T-cell (primary cell): ENCODE results near the gene DBX1. TPM values are rescaled to one million over a fixed set of nuclear protein-coding genes. Genes with fewer than 3 reads are reported as not detected.

ENCODE experiments used
- ATAC-seq, 4 experiments: fragments of 200-7000 bp in 3 of 4; fragments of 150-1000 bp in 1 of 4; cut with Tn5 transposase; replicated peaks in 1 of 4; 1 replicate in 3 of 4; 2 replicates in 1 of 4; pipeline ENCODE4 v1.10.0; 2021; ENCODE audit warnings: moderate library complexity in 3 of 4, mild to moderate bottlenecking in 2 of 4, moderate number of reproducible peaks in 1 of 4
- CTCF ChIA-PET, 2 donors: fragments of 300-600 bp; sonication (Branson Sonifier 250); formaldehyde crosslinking; loops; one replicate each; lab custom pipeline; 2022; ENCODE audit warnings: antibody characterized with exemption in 2 of 2; lab: Charles Lee
- POLR2A ChIA-PET, 2 donors: fragments of 300-600 bp; sonication (Branson Sonifier 250); formaldehyde crosslinking; loops; one replicate each; lab custom pipeline; 2022; ENCODE audit warnings: antibody characterized with exemption in 2 of 2; lab: Charles Lee
- DNase-seq, 35 experiments: peaks; one replicate each; pipeline versions ENCODE4 v3.0.0 to v3.0.0-alpha.2; 2013 to 2023
- H3K27ac ChIP-seq: one replicate; pipeline ENCODE4 v1.5.1; 2013; ENCODE audit warnings: low read length
- H3K27me3 ChIP-seq, 2 experiments: replicated peaks in 1 of 2; 1 replicate in 1 of 2; 2 replicates in 1 of 2; pipeline versions ENCODE4 v1.6.1 to v1.7.0; 2013; ENCODE audit warnings: low read length in 1 of 2, mixed read lengths in 1 of 2; ENCODE audit not compliant: control insufficient read depth in 2 of 2, insufficient read depth in 2 of 2; ENCODE audit errors: extremely low read depth in 1 of 2
- H3K36me3 ChIP-seq, 2 donors: 1 replicate in 1 of 2; 2 replicates in 1 of 2; pipeline versions ENCODE4 v1.6.1 to v1.7.0; 2013; ENCODE audit warnings: low read length in 1 of 2; ENCODE audit not compliant: control insufficient read depth in 2 of 2, insufficient read depth in 1 of 2; ENCODE audit errors: extremely low read depth in 1 of 2
- H3K4me1 ChIP-seq, 2 experiments: 1 replicate in 1 of 2; 2 replicates in 1 of 2; pipeline versions ENCODE4 v1.6.1 to v1.7.0; 2013; ENCODE audit warnings: low read length in 2 of 2, mixed read lengths in 1 of 2; ENCODE audit not compliant: insufficient read depth in 2 of 2, control insufficient read depth in 1 of 2; ENCODE audit errors: extremely low read depth in 1 of 2
- H3K4me3 ChIP-seq, 2 donors: 1 replicate in 1 of 2; 2 replicates in 1 of 2; pipeline versions ENCODE4 v1.5.1 to v1.7.0; 2013; ENCODE audit warnings: mild to moderate bottlenecking in 2 of 2, low read length in 1 of 2, moderate library complexity in 1 of 2; ENCODE audit not compliant: control insufficient read depth in 1 of 2; ENCODE audit errors: extremely low read depth in 1 of 2
- H3K9me3 ChIP-seq: 2 replicates; pipeline ENCODE4 v1.7.0; 2013
- H3K27ac Mint-ChIP-seq, 2 donors: one replicate each; pipeline ENCODE4 v1.8.0; 2020 to 2021; ENCODE audit warnings: mild to moderate bottlenecking in 2 of 2, mixed read lengths in 2 of 2
- H3K27me3 Mint-ChIP-seq, 2 donors: one replicate each; pipeline ENCODE4 v1.8.0; 2021 to 2022; ENCODE audit warnings: mixed read lengths in 2 of 2
- H3K36me3 Mint-ChIP-seq: one replicate; pipeline ENCODE4 v1.8.0; 2021; ENCODE audit warnings: mixed read lengths
- H3K4me1 Mint-ChIP-seq, 3 donors: one replicate each; pipeline ENCODE4 v1.8.0; 2020 to 2022; ENCODE audit warnings: mixed read lengths in 3 of 3, mild to moderate bottlenecking in 1 of 3
- H3K4me3 Mint-ChIP-seq, 3 donors: one replicate each; pipeline ENCODE4 v1.8.0; 2020 to 2022; ENCODE audit warnings: mild to moderate bottlenecking in 3 of 3, mixed read lengths in 3 of 3, moderate library complexity in 3 of 3
- H3K9me3 Mint-ChIP-seq, 3 donors: one replicate each; pipeline ENCODE4 v1.8.0; 2020 to 2022; ENCODE audit warnings: mixed read lengths in 3 of 3
- WGBS: methylation state at CpG from one replicate; pipeline ENCODE4 v1.1.5; 2013; ENCODE audit warnings: missing lambda C conversion rate; ENCODE audit not compliant: insufficient coverage; 5-methylcytosine and 5-hydroxymethylcytosine counted together
- total RNA-seq, 35 experiments: library from RNA in 6 of 35; stranded (reverse) in 6 of 35; fragments of 120-200 nt in 1 of 35; gene quantifications; one replicate each; pipeline versions ENCODE4 v1.2.1 to v1.2.4 and lab custom pipeline; 2013 to 2026

DBX1 gene
- total RNA-seq, 5 donors from 2014 or later (not counting 1 experiment from before 2014, with no cell fraction given), result not detected

- Mint-ChIP-seq H3K27ac (peak overlapping the region; percentile 35 to 72), H3K4me1 (peaks cover 34 to 38% (median 36%) of the 10 kb centered on the region in 3 donors), H3K27me3 (peaks cover 54 to 63% of the 10 kb centered on the region in 2 donors), H3K9me3 (peaks cover 0 to 13% (median 3%) of the 10 kb centered on the region in 3 donors), H3K36me3 (peaks cover 4% of the 10 kb centered on the region), H3K4me3 (peak overlapping the region; percentile 79 to 83 (median 80))
- peaks cover 3% of the 10 kb centered on the region for H3K9me3 ChIP-seq
- peaks cover 0 to 46% of the 10 kb centered on the region in 2 experiments for H3K4me1 ChIP-seq
- no peak for ATAC-seq
- WGBS, result no CpG with 5 or more reads among the region's 9 CpGs
- ChIA-PET CTCF (no interaction called here), POLR2A (no interaction called here)
- peaks cover 28 to 63% of the 10 kb centered on the region in 2 experiments for H3K27me3 ChIP-seq
- DNase-seq, result no peak
- H3K4me3 ChIP-seq, result peak overlapping the region in 1 of 2 donors; percentile 59
- no peaks in the 10 kb centered on the region for H3K36me3 ChIP-seq
- H3K27ac ChIP-seq, result no peak overlapping the region
These were observed 2.5 kb downstream of the DBX1 start for GRCh38 chr11:20157728-20158127.

GRCh38 chr11:20156876-20157613 is 3.2 kb downstream of the DBX1 start:
- Mint-ChIP-seq H3K4me1 (peaks cover 29 to 33% (median 31%) of the 10 kb centered on the region in 3 donors), H3K27me3 (peaks cover 47 to 57% of the 10 kb centered on the region in 2 donors), H3K4me3 (peak overlapping the region; percentile 79 to 83 (median 80)), H3K9me3 (peaks cover 0 to 12% (median 3%) of the 10 kb centered on the region in 3 donors), H3K36me3 (peaks cover 4% of the 10 kb centered on the region), H3K27ac (no peak overlapping the region)
- Histone ChIP-seq H3K9me3 (peaks cover 3% of the 10 kb centered on the region), H3K36me3 (no peaks in the 10 kb centered on the region), H3K4me3 (peak overlapping the region; percentile 59 to 84), H3K4me1 (peaks cover 0 to 43% of the 10 kb centered on the region in 2 experiments), H3K27ac (no peak overlapping the region), H3K27me3 (peaks cover 25 to 56% of the 10 kb centered on the region in 2 experiments)
- ATAC-seq (peak; percentile 42 to 71 (median 62)), DNase-seq (peak in 33 of 35 experiments; percentile 9 to 65 (median 38))
- POLR2A ChIA-PET, result no interaction called here
- WGBS, result 3% methylated on average over 32 of the region's 45 CpGs
- CTCF ChIA-PET, result interaction anchor here in 1 of 2 donors (0.9 kb wide), 1 partner anchor 28 kb away, joined by 3 read pairs; no protein-coding TSS in a partner anchor

GRCh38 chr11:20156280-20156875 is 3.9 kb downstream of the DBX1 start:
- peak overlapping the region in 1 of 2 donors; percentile 80 for H3K27ac Mint-ChIP-seq
- ChIA-PET CTCF (interaction anchor here in 1 of 2 donors (0.9 kb wide), 1 partner anchor 27 kb away, joined by 3 read pairs; no protein-coding TSS in a partner anchor), POLR2A (no interaction called here)
- H3K27me3 Mint-ChIP-seq, result peaks cover 42 to 52% of the 10 kb centered on the region in 2 donors
- DNase-seq (peak in 34 of 35 experiments; percentile 26 to 74 (median 52)), ATAC-seq (peak; percentile 74 to 82 (median 80))
- Histone ChIP-seq H3K4me3 (peak overlapping the region; percentile 59 to 84), H3K27ac (no peak overlapping the region), H3K9me3 (peaks cover 3% of the 10 kb centered on the region), H3K4me1 (peaks cover 0 to 39% of the 10 kb centered on the region in 2 experiments), H3K27me3 (peaks cover 21 to 50% of the 10 kb centered on the region in 2 experiments), H3K36me3 (no peaks in the 10 kb centered on the region)
- peak overlapping the region; percentile 79 to 83 (median 80) for H3K4me3 Mint-ChIP-seq
- peaks cover 26 to 31% (median 27%) of the 10 kb centered on the region in 3 donors for H3K4me1 Mint-ChIP-seq
- H3K9me3 Mint-ChIP-seq, result peaks cover 0 to 8% (median 3%) of the 10 kb centered on the region in 3 donors
- 9% methylated on average over 32 of the region's 51 CpGs for WGBS
- H3K36me3 Mint-ChIP-seq, result peaks cover 4% of the 10 kb centered on the region

- peaks cover 18 to 44% of the 10 kb centered on the region in 2 experiments for H3K27me3 ChIP-seq
- DNase-seq (peak in 1 of 35 experiments; percentile 11), ATAC-seq (no peak)
- H3K36me3 ChIP-seq, result no peaks in the 10 kb centered on the region
- ChIA-PET POLR2A (no interaction called here), CTCF (interaction anchor here (0.6 to 1.9 kb wide), 5 partner anchors 10 to 196 kb away, joined by 3 to 7 read pairs (median 5); no protein-coding TSS in a partner anchor)
- peaks cover 0 to 8% (median 3%) of the 10 kb centered on the region in 3 donors for H3K9me3 Mint-ChIP-seq
- H3K4me1 ChIP-seq, result peaks cover 0 to 36% of the 10 kb centered on the region in 2 experiments
- peaks cover 4% of the 10 kb centered on the region for H3K36me3 Mint-ChIP-seq
- peaks cover 24 to 28% (median 27%) of the 10 kb centered on the region in 3 donors for H3K4me1 Mint-ChIP-seq
- H3K27ac Mint-ChIP-seq, result peak overlapping the region in 1 of 2 donors; percentile 80
- H3K9me3 ChIP-seq, result peaks cover 3% of the 10 kb centered on the region
- peak overlapping the region; percentile 79 to 83 (median 80) for H3K4me3 Mint-ChIP-seq
- no peak overlapping the region for H3K27ac ChIP-seq
- peak overlapping the region in 1 of 2 donors; percentile 59 for H3K4me3 ChIP-seq
- WGBS, result 18% methylated on average over 13 of the region's 19 CpGs
- peaks cover 38 to 46% of the 10 kb centered on the region in 2 donors for H3K27me3 Mint-ChIP-seq
These were observed 4.5 kb downstream of the DBX1 start for GRCh38 chr11:20155683-20156279.

- POLR2A ChIA-PET, result interaction anchor here in 1 of 2 donors (0.7 kb wide), 1 partner anchor 13 kb away, joined by 3 read pairs; no protein-coding TSS in a partner anchor
- H3K36me3 Mint-ChIP-seq, result peaks cover 4% of the 10 kb centered on the region
- Histone ChIP-seq H3K36me3 (no peaks in the 10 kb centered on the region), H3K27ac (no peak overlapping the region), H3K9me3 (peaks cover under 1% of the 10 kb centered on the region), H3K4me1 (peaks cover 0 to 27% of the 10 kb centered on the region in 2 experiments), H3K4me3 (no peak overlapping the region), H3K27me3 (peaks cover 12 to 32% of the 10 kb centered on the region in 2 experiments)
- peaks cover 24 to 27% (median 26%) of the 10 kb centered on the region in 3 donors for H3K4me1 Mint-ChIP-seq
- no peak overlapping the region for H3K4me3 Mint-ChIP-seq
- CTCF ChIA-PET, result interaction anchor here (0.6 to 1.9 kb wide), 5 partner anchors 17 to 549 kb away, joined by 3 to 7 read pairs (median 5); no protein-coding TSS in a partner anchor
- peaks cover 28 to 36% of the 10 kb centered on the region in 2 donors for H3K27me3 Mint-ChIP-seq
- ATAC-seq, result no peak
- DNase-seq, result no peak
- H3K27ac Mint-ChIP-seq, result no peak overlapping the region
- no CpG with 5 or more reads among the region's 1 CpG for WGBS
- H3K9me3 Mint-ChIP-seq, result peaks cover 0 to 8% (median 3%) of the 10 kb centered on the region in 3 donors
These were observed 5.9 kb downstream of the DBX1 start for GRCh38 chr11:20154381-20154780.
